DMS 273 treated with DMSO at 0.1 percent for 48 hours (cell line): ENCODE measurements around the gene FPR1.

Experiments used
- DNase-seq: peaks from one replicate; lab custom pipeline; 2025; lab: John Stamatoyannopoulos, UW

The FPR1 gene, protein sequence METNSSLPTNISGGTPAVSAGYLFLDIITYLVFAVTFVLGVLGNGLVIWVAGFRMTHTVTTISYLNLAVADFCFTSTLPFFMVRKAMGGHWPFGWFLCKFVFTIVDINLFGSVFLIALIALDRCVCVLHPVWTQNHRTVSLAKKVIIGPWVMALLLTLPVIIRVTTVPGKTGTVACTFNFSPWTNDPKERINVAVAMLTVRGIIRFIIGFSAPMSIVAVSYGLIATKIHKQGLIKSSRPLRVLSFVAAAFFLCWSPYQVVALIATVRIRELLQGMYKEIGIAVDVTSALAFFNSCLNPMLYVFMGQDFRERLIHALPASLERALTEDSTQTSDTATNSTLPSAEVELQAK

DNA sequence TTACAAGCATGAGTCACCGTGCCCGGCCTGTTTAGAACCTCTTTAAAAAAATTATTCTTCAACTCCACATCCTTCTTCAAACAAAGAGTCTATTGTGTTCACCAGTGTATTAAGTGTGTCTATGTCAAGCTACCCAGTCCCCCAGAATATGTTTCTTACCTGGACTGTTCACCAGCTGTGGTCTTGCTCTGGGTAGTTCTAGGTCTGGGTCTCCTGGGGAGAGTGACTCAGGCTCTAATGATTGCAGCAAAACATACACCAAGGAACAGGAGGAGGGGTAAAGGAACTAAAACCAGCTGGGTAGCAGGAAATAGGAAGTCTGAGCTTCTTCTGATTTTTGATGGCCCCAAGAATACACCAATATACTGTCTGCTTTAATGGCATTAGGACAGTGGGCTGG is at the start of gene FPR1:
TSS of gene FPR1 (minus strand) at position 224 of the 400 bp plus-strand sequence. CDS start 4,884 bp downstream, outside the sequence.
- no peak for DNase-seq

DNA sequence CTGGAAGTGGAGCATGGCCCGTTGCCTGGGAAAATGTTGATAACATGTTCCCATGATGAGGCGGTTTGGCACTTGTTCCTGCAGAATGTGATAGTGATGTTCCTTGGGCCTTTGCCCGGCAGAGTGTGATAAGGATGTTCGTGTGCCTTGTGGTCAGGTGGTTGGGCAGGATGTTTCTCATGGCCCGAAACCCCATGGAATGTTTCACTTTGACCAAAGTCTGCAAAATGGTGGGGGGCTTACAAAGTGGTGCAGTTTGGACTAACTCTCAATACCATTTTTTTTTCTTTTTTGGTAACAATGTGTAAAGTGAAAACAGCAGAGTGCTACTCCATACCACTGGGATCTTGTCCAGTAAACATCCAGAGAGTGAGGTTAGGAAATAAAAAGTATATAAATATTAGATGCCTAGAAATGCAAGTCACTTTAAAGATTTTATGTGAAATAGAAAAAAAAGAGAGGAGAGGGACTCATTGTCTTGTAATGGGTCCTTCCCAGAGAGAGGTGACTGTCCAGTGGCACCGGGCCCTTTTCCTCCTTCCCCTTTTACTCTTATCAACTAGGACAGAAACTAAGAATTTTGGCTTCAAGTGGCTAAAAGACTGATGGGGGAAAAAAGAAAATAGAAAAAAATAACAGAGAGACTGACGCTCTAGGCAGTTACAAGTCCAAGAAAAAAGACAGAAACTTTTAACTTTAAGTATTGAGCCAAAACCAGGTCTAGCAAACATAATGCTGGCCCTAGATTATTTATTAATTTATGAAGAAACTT is 49.0 kb upstream of the FPR1 start:
- DNase-seq, result no peak

DNA sequence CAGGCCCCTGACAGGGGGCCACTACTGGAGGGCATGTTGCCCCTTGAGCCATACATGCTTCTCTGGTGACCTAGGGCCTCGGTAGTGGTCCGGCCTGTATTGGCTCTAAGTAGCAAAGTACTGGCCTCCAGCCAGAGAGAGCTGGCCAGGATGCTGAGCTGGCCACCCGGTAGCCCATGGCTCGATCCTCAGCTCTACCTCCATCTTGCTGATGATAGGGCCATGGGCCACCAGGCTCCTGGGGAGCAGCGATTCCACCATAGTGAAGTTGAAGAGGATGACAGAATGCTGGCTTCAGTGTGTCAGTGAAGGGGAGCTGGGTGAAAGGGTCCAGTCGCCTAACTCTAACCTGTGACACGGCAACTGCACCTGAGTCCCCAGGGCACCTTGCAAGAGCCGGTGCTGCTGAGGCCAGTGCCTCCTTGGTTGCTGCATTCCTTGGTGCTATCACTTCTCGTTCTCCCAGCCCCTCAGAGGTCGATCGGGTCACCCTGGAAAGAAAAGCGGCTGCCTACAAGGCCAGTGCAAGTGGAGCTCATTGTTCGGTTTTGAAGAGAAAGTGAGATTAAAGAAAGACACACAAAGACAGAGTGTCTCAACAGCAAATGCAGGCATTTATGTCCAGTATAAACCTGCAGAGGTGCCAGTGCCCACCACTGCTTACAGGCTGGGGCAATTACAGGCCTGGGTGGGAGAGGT is 48.2 kb upstream of the FPR1 start:
- DNase-seq, result no peak

DNA sequence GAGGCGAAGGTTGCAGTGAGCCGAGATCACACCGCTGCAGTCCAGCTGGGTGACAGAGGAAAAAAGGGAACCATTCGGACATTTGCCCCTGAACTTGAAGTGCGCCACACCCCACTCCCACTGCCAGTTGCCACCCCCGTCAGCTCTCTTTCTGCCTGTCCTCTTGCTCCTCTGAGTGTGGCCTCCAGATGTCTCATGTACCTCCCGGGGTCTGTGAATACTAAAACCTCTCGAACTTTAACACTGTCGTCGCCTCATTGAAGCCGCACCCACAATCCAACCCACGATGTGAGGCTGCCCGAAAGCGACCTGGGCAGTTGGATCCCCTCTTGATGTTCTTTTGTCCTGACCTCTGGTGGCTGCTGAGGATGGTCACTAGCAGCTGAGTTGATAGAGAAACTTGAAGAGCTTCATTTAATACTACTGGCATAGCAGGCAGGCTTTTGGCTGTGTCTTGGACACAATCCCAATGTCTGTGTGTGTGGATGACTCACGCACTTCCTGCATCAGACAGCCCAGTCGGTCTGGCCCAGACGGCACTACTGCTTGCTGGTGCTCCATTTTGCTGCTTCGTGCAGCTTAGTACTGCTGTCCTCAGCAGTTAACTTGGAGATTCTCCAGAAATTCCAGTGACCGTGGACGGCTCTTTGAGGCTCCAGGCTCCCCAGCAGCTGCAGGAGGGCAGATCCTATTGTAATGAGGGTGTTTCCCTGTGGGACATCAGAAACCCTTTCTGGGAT is 47.5 kb upstream of the FPR1 start:
- DNase-seq, result no peak

DNA sequence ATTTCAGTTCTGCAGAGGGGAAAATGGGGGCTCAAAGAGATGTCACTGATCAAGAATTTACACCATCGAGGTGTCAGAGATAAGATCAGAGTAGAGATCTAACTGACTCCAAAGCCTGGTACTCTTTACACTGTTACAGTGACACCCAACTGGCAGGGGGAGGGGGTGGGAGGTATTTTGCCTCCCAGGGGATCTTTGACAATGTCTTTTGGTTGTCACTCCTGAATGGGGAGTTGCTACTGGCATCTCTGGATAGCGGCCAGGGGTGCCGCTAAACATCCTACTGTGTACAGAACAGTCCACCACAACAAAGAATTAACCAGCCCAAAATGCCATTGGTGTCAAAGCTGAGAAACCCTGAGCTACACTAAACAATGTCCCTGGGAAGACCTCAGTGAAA is 46.4 kb upstream of the FPR1 start:
- no peak for DNase-seq

DNA sequence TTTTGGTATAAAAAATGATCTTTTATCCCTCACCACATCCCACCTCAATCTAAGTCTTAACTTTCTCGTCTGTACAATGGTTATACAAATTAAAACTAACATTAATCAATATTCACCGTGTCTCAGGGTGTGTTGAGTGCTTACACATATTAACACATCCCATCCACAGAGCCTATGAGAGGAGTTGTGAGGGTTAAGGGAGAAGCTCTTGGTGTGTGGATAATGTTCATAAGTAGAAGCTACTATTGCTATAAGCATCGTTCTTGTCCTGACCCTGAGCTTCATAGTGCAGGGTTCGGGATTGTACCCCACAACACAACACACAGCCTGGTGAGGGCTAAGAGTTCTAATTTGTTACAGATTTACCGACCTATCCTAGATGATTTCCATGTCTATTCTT is 45.8 kb upstream of the FPR1 start:
- no peak for DNase-seq

DNA sequence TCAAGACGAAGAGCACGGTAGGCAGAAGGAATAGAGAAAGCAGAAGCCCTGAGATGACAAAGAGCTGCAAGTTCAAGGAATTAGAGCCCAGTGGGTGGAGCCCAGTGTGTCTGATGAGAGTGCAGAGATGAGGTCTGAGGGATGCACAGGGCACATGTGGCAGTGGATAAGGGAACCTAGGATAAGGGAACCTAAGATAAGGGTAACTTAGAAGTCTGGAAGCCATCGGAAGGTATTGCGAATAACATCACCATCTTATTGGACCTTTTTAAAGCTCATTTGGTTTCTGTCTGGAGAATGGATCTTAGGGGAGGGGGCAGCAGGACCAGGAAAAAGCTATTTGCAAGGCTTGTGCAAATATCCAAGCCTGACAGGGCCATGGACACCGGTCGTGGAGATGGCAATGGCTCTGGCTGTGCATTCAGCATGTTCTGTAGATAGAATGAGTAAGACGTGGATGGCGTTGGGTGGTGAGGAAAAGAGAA is 44.6 kb upstream of the FPR1 start:
- DNase-seq, result no peak

DNA sequence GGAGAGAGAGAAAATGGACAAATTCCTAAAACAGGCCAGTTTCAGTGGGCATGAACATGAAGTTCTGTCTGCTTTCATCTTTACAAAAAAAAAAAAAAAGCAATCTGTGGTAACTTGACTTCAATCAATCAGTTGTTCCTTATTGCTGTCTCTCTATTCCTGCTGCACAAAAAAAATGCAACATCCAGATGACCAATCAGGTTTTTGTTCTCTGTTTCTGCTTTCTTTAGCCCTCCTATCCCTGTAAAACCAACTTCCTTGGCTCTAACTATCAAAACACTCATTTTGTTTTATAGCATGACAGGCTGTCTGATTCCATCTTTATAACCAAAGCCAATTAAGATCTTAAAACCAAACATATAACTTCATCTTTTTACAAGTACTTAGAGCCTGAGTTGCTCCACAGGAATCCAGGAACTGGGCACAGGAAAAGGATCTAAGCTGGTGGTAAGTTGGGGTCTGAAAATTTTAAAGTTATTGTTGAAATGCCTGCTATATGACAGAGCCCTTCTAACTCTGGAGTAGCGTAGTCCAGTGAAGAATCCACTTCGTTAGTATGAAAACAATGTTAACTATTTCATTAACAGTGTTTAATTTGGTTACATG is 43.3 kb upstream of the FPR1 start, which contains the start of gene FPR3:
TSS of gene FPR3 (plus strand) at position 273 of the 606 bp plus-strand sequence. CDS start 28,592 bp downstream, outside the sequence.
- DNase-seq, result no peak

DNA sequence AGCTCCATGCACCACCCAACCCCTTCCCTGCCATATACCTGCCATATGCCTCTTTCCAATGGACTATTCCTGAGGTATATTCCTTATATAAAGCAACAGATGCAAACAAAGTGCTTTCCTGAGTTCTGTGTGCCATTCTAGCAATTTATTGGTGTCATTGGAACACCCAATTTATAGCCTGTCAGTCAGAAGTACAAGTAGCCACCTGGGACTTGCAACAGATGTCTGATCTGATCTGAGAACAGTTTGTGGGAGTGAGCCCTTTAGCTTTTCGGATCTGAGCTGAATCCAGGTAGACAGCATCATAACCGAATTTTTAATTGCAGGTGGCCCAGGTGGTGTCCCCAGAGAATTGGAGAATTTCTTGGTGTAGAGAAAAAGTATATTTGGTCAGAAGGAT is 42.3 kb upstream of the FPR1 start:
- no peak for DNase-seq

DNA sequence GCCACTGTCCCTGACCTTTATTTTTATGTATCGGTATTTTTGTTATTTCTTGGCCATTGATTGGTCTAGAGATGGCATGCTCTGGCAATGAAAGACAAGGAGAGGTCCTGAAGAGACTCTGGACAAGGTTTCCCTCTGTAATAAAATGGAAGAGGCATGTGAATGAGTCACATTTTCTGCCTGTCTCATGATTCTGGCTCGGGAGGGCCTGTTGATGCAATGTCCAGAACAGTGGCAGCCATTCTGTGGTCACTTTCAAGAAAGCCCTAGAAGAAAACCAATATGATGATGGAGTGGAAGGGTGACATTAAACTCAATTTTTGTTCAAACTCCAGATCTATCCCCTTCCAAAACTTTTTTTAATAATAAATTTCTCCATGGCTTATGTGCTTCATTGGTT is 41.3 kb upstream of the FPR1 start:
- no peak for DNase-seq

DNA sequence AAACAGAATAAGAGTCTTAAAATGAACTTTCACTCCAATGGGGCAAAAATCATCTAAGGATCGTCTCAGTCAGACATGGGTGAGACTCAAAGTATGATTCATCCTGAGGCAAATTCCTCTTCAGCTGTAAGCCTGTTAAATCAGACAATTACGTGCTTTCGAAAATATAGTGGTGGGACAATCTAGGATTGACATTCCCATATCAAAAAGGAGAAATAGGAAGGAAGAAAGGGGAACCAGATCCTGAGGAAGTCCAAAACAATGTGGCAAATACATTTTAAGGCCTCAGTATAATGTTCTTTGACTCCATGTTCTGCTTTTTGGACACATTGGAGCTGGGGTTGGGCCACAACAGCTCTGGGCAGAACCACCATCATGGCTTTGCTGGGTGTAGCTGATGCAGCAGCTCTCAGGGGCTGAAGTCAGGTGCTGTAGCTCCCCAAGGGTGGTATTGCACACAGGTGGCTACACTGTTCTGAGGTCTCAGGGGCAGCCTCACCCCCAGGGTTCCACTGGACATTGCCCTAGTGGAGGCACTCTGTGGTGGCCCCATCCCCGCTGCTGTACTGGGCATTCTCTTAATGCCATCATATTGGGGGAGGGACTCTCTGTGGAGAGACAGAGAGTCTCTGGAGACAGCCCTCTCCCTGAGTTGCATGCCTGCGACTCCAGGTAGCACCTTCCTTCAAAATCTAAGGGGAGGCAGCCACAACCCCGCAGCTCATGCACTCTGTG is 37.5 kb upstream of the FPR1 start:
- DNase-seq, result no peak

DNA sequence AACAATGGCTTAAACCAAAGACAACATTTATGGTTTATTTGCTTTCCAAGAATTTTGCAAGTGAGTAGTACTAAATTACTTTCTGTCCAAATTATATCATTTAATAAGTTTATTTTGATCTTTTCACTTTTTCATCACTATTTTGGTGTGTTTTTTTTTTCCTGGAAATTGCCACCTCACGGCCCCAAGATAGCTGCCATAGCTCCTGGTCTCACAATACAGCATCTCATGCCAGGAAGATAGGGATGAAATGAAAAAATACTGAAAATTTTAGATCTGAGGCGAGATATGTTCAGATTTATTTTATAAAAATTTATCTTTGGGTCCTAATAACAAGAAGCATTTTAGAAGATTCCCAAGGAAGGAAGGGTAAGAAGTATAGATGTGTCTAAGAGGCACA is 36.4 kb upstream of the FPR1 start:
- DNase-seq, result no peak

DNA sequence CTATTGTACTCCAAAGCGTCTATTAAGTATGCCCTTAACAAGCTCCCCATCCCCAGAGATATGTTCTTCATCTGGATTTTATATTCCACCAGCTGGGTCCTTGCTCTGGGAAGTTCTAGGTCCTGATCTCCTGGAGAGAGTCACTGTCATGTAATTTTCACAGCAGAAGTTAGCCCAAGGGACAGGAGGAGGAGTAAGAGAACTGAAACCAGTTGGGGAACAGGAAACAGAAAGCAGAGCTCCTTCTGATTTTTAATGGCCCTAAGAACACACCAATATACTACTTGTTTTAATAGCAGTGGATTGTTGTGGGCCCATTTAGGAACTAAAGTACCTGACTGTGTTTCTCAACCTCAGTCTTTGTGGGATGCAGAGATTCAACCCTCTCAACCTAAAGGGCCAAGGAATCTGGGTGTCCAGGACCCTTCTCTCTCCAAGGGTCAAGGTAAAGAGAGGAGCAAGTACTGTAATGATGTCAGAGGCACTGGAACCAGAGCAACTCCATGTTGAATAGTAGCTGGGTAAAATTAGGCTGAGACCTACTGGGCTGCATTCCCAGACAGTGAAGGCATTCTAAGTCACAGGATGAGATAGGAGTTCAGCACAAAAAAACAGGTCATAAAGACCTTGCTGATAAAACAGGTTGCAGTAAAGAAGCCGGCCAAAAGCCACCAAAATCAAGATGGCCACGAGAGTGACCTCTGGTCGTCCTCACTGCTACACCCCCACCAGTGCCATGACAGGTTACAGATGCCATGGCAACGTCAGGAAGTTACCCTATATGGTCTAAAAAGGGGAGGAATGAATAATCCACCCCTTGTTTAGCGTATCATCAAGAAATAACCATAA is 35.2 kb upstream of the FPR1 start:
- DNase-seq, result no peak

DNA sequence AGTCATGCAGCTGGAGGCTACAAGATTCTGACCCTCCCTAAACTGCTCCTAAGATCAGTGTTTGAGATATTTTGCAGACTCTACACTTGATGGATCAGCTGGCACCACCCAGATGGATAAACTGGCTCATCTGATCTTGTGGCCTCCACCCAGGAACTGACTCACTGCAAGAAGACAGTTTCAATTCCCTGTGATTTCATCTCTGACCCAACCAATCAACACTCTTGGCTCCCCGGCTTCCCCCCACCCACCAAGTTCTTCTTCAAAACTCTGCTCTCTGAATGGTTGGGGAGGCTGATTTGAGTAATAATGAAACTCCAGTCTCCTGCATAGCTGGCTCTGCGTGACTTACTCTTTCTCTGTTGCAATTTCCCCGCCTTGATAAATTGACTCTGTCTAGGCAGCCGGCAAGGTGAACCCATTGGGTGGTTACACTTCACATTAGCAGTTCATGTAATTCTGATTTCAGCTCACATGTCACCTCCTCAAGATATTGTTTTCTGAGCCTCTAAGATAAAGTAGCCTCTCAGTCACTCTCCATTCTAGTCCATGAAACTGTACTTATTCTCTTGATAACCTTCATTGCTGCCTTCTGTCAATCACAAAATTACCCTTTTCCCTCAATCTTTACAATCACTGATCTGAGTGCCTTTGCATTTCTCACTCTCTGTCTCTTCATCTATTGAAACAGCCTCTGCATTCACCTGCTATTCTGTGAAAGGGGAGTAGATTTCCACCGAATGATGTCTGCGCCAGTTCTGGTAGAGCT is 33.4 kb upstream of the FPR1 start:
- no peak for DNase-seq

DNA sequence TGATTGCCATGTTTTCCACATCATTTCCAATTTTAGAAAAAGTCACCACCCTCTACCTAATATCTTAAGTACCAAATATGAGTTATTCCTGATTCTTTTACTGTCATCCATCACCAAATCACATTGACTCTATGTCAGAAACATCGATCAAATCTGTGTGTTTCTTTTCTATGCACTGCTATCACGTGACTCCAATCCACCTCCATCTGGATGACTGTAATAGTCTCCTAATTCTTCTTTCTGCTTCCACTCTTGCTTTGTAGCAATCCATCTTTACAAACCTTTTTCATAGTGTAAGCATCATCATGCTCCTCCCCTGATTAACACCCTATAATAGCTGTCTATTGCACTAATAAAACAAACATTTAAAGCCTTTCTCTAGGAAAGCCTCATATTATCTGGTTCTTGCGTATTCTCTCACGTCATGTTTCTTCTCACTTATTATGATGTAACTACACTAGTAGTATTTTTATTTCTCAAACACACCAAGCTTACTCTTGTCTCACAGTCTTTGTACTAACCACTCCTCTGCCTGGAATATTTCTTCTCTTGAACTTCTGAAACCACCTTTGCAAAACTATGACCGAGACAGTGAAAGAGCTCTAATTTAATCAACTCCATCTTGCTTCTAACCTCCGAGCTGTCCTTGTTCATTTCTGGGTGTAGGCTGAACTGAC is 32.6 kb upstream of the FPR1 start:
- no peak for DNase-seq

DNA sequence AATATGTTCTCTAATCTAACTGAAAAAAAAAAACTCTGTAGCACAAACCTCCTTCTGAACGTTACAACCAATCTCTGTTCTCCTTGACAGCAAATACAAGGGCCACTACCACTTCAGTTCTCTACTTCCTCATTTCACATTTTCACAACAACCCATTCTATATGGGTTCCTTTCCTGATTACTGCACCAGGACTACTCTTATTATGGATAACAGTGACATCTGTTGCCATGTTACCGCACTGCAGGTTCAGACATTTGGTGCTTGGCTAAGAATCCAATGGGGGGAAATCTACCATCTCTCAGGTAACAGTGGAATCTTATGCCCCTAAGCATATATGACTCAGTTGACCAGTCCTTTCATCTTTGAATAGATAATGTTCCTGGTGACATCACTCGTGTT is 31.7 kb upstream of the FPR1 start:
- no peak for DNase-seq

DNA sequence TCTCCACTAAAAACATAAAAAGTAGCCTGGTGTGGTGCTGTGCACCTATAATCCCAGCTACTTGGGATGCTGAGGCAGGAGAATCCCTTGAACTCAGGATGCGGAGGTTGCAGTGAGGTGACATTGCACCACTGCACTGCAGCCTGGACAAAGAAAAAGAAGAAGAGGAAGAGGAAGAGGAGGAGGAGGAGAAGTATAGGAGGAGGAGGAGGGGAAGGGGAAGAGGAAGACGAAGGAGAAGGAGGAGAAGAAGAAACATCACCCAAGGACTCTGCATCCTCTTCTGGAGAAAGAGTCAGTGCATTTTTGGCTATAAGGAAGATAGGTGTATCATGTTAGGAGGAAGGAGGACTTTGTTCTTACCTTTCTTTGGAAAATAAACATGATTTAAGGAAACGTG is 30.3 kb upstream of the FPR1 start:
- DNase-seq, result no peak

DNA sequence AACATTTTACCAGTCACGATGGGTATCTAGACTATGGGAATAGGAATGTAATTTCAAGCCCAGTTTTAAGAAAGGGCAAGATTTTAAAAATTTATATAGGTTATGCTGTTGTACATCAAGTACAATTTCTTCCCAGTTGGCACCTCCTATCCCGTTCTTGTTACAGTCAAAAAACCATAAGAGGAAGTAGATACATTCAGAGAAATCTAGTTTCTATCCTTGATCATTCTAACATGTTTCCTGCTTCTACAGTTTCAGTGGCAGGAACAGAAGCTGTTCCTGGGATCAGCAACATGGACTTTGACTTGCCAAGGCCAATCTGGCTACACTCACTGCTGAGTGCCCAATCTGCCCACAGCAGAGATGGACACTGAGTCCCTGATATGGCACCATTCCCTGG is 28.6 kb upstream of the FPR1 start:
- no peak for DNase-seq

DNA sequence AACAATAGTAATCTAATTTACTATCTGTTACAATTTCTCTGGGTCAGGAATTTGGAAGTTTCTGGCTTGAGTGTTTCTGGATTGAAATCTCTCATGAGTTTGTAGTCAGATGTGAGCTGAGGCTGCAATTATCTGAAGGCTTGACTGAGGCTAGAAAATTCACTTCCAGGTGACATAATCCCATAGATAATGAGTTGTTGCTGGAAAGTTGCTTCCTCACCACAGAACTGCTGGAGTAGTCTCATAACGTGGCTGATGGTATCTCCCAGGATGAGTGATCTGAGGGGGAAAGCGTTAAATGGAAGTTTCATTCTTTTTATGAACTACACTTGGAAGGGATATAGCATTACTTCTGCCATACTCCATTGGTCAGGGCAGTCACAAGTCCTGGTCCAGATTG is 28.0 kb upstream of the FPR1 start:
- no peak for DNase-seq
